ENCODE data around the gene HYPK.
"Not testable (repeated sequence)": the region's sequence is repeated elsewhere in the genome, so short reads cannot be mapped to it uniquely, and the experiment has no call there.

Gene HYPK

DNA sequence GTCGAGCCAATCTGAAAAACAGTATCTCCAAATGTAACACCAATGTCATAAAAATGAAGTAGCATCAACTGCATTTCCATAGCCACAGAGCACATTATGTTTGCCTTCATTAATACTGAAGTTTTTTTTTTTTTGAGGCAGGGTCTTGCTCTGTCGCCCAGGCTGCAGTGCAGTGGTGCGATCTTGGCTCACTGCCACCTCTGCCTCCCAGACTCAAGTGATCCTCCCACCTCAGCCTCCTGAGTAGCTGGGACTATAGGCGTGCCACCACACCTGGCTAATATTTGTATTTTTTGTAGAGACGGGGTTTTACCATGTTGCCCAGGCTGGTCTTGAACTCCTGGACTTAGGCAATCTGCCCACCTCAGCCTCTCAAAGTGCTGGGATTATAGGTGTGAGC lies 14.7 kb downstream of the HYPK start:
- H3K4me3 Mint-ChIP-seq; H3K27me3 Mint-ChIP-seq; H3K9me3 Mint-ChIP-seq (ENCODE audit: low read depth): not testable (repeated sequence)
- Mint-ChIP-seq H3K4me1 (ENCODE audit: low read depth) (peaks cover 12% of the 10 kb centered on the region), H3K36me3 (peaks cover 14% of the 10 kb centered on the region), H3K27ac (peak overlapping the region; percentile 47)

DNA sequence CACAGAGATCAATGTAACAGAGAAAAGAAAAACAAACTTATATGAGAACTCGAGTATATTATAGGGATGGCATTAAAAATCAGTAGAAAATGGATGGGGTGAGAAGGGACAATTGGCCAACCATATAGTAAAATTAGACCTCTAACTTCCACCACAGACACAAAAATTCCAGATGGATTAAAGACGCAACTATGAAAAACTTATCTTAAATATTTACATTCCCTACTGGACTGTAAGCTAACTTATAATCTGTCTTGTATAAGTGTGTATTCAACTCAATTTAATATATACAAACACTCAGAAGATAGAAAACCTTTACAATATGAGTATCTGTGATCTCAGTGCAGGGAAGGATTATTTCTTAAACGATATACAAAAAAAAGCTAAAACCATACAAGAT lies 21.1 kb downstream of the HYPK start:
- no peaks in the 10 kb centered on the region for H3K27me3 Mint-ChIP-seq
- peak overlapping the region; percentile 62 for H3K4me3 Mint-ChIP-seq
- H3K9me3 Mint-ChIP-seq (ENCODE audit: low read depth): no peaks in the 10 kb centered on the region
- peak overlapping the region; percentile 12 for H3K27ac Mint-ChIP-seq
- peaks cover 50% of the 10 kb centered on the region for H3K4me1 Mint-ChIP-seq (ENCODE audit: low read depth)
- peaks cover 5% of the 10 kb centered on the region for H3K36me3 Mint-ChIP-seq

DNA sequence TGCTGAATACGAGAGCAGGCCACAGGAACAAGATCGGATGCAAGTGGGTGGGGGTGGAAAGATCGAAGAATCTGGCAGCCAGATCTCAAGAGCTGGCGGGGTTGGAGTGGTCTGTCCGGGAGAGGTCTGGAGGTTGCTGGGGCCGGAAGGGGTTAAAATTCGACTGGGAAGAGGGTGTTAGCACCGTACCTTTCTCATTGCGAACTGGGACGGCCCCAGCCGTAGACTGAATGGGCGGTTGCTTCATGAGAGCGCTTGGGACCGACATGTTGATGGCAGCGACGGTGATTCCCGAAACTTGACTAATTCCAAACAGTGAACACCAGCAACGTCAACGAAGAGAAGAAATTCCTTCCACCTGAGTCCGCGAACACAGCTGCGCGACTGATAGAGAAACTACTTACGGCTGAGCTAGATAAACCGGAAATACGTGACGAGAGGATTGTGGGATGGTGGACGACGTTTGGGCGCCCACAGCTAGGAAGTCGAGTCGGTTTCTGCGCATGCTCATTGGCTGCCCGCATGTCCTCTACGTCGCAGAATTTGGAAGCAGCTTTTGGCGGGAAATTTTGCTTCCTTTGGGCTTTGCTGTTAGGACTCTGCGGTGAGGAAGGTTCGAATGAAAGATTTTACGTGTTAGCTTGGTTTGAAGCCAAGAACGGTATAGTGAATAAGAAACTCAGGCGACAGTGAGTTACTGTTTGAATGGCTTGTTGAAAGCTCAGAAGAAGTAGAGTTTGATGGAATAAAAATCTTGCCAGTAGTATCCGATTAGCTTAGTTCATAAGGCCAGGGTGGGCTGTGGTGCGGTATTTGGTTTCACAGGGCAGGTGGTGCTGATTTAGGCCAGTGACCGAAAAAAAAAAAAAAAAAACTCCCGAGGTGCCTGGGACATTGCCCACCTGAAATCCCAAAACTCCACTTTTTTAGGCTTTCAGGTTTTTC lies 24.2 kb downstream of the HYPK start, which contains the start of gene MFAP1:
Gene MFAP1, minus strand, starts transcription at position 389 of the 945 bp plus-strand sequence. Its CDS starts 121 bp downstream, at position 268.
- Mint-ChIP-seq H3K27me3 (no peaks in the 10 kb centered on the region), H3K4me3 (peak within 1 kb of the TSS; percentile 99), H3K9me3 (ENCODE audit: low read depth) (no peaks in the 10 kb centered on the region), H3K27ac (peak within 1 kb of the TSS; percentile 98), H3K4me1 (ENCODE audit: low read depth) (peaks cover 58% of the 10 kb centered on the region), H3K36me3 (peaks cover 11% of the 10 kb centered on the region)

DNA sequence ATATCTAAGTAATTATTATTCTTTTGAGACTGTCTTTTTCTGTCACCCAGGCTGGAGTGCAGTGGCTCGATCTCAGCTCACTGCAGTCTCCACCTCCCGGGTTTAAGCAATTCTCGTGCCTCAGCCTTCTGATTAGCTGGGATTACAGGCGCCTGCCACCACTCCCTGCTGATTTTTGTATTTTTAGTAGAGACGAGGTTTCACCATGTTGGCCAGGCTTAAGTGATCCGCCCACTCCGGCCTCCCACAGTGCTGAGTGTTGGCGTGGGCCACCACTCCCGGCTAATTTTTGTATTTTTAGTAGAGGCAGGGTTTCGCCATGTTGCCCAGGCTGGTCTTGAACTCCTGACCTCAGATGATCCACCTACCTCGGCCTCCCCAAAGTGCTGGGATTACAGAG lies 24.9 kb downstream of the HYPK start:
- H3K27me3 Mint-ChIP-seq; H3K9me3 Mint-ChIP-seq (ENCODE audit: low read depth); H3K27ac Mint-ChIP-seq: not testable (repeated sequence)
- Mint-ChIP-seq H3K36me3 (peaks cover 11% of the 10 kb centered on the region), H3K4me1 (ENCODE audit: low read depth) (peaks cover 61% of the 10 kb centered on the region), H3K4me3 (peak overlapping the region; percentile 94)

DNA sequence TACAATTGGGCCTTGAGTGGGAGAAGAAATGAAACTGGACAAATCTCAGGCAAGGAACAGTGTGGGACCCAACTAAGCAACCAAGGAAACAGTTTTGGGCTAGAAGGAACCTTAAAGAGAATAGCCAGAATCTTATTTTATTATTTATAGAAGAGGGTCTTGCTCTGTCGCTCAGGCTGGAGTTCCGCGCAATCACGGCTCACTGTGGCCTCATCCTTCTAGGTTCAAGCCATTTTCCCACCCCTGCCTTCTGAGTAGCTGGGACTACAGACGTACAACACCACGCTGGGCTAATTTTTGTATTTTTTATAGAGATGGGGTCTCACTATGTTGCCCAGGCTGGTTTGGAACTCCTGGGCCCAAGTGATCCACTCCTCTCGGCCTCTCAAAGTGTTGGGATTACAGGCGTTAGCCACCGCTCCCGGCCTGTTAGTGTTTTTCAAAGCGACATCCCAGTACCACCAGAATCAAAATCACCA lies 25.7 kb downstream of the HYPK start:
- no peaks in the 10 kb centered on the region for H3K9me3 Mint-ChIP-seq (ENCODE audit: low read depth)
- peak overlapping the region; percentile 96 for H3K27ac Mint-ChIP-seq
- H3K4me1 Mint-ChIP-seq (ENCODE audit: low read depth): peaks cover 59% of the 10 kb centered on the region
- no peaks in the 10 kb centered on the region for H3K27me3 Mint-ChIP-seq
- H3K4me3 Mint-ChIP-seq: peak overlapping the region; percentile 94
- H3K36me3 Mint-ChIP-seq: peaks cover 11% of the 10 kb centered on the region

DNA sequence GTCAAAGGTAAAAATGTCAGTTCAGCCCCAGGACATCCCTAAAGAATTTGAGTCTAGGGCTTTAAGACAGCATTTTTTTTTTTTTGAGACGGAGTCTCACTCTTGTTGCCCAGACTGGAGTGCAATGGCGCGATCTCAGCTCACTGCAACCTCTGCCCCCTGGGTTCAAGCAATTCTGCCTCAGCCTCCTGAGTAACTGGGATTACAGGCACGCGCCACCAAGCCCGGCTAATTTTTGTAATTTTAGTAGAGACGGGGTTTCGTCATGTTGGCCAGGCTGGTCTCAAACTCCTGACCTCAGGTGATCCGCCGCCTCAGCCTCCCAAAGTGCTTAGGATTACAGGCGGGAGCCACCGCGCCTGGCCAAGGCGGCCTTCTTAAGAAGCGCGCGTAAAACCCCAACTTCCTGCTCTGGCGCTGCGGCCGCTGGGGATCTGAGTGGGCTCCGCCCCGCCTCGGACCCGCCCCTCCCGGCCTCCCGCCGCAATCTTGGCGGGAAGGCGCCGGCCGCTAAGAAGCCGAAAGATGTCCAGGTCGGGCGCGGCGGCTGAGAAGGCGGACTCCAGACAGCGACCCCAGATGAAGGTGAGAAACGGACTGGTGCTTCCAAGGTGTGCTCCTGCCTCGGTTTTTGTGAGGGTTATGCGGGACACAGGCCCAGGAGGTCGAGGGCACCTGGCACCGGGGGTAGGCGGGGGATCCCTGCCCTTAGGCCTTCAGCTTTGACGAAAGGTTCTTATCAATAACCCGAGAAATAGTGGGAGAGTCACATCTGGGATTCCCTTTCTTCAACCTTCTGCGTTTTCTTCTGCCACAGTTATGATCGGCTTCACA lies 26.3 kb downstream of the HYPK start, which contains the start of gene WDR76:
Gene WDR76, plus strand, starts transcription at position 495 of the 834 bp plus-strand sequence. Its CDS starts 31 bp downstream, at position 526.
- Mint-ChIP-seq H3K4me3 (peak within 1 kb of the TSS; percentile 94), H3K27me3 (no peaks in the 10 kb centered on the region), H3K27ac (peak within 1 kb of the TSS; percentile 96), H3K36me3 (peaks cover 10% of the 10 kb centered on the region), H3K9me3 (ENCODE audit: low read depth) (no peaks in the 10 kb centered on the region), H3K4me1 (ENCODE audit: low read depth) (peaks cover 56% of the 10 kb centered on the region)

DNA sequence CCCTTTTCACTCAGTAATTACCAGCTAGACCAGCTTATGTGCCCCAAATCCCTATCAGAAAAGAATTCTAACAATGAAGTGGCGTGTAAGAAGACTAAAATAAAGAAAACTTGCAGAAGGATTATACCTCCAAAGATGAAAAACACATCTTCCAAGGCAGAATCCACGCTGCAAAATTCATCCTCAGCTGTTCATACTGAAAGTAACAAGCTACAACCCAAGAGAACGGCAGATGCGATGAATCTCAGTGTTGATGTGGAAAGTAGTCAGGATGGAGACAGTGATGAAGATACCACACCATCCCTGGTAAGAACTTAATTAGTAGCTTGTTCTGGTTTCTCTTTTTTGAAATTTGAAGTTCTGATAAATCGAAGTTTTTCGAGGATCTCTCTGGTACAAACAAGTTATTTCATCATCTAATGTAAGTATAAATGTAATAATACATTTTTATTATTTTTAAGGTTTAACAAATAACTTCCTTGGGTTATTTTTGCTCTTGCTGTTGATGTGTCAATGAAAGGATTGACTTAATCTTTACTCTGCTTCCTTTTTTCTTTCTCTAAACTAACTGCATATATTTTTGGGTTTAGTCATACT lies 27.8 kb downstream of the HYPK start:
- Mint-ChIP-seq H3K4me1 (ENCODE audit: low read depth) (peaks cover 52% of the 10 kb centered on the region), H3K27ac (peak overlapping the region; percentile 96), H3K36me3 (peaks cover 12% of the 10 kb centered on the region), H3K4me3 (peak overlapping the region; percentile 94), H3K27me3 (no peaks in the 10 kb centered on the region), H3K9me3 (ENCODE audit: low read depth) (no peaks in the 10 kb centered on the region)

DNA sequence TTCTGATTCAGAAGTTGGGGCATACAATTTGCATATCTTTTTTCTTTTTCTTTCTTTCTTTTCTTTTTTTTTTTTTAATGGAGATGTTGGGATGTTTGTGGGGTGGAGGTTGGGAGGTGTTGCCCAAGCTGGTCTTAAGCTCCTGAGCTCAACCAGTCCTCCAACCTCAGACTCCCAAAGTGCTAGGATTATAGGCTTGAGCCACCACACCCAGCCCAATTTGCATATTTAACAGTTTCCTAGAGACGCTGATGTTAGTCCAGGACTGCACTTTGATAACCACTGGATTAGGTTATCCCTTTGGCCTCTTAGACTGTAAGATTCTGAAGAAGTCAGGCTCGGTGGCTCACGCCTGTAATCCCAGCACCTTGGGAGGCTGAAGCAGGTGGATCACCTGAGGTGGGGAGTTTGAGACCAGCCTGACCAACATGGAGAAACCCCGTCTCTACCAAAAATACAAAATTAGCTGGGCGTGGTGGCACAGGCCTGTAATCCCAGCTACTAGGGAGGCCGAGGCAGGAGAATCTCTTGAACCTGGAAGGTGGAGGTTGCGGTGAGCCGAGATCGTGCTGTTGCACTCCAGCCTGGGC lies 29.6 kb downstream of the HYPK start:
- H3K36me3 Mint-ChIP-seq; H3K9me3 Mint-ChIP-seq (ENCODE audit: low read depth); H3K27me3 Mint-ChIP-seq: not testable (repeated sequence)
- H3K4me1 Mint-ChIP-seq (ENCODE audit: low read depth): peaks cover 37% of the 10 kb centered on the region
- H3K27ac Mint-ChIP-seq: peak overlapping the region; percentile 41
- peak overlapping the region; percentile 35 for H3K4me3 Mint-ChIP-seq

DNA sequence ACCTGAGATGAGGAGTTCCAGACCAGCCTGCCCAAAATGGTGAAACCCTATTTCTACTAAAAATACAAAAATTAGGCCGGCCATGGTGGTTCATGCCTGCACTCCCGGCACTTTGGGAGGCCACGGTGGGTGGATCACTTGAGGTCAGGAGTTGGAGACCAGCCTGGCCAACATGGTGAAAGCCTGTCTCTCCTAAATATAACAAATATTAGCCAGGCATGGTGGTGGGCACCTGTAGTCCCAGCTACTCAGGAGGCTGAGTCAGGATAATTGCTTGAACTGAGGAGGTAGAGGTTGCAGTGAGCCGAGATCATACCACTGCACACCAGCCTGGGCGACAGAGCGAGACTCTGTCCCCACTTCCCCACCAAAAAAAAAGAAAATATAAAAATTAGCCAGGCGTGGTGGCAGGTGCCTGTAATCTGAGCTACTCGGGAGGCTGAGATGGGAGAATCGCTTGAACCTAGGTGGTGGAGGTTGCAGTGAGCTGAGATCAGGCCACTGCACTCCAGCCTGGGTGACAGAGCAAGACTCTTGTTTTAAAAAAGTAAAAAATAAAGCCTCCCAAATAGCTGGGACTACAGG lies 30.4 kb downstream of the HYPK start:
- not testable (repeated sequence) for H3K36me3 Mint-ChIP-seq; H3K9me3 Mint-ChIP-seq (ENCODE audit: low read depth); H3K4me3 Mint-ChIP-seq; H3K27me3 Mint-ChIP-seq; H3K27ac Mint-ChIP-seq
- peaks cover 36% of the 10 kb centered on the region for H3K4me1 Mint-ChIP-seq (ENCODE audit: low read depth)

DNA sequence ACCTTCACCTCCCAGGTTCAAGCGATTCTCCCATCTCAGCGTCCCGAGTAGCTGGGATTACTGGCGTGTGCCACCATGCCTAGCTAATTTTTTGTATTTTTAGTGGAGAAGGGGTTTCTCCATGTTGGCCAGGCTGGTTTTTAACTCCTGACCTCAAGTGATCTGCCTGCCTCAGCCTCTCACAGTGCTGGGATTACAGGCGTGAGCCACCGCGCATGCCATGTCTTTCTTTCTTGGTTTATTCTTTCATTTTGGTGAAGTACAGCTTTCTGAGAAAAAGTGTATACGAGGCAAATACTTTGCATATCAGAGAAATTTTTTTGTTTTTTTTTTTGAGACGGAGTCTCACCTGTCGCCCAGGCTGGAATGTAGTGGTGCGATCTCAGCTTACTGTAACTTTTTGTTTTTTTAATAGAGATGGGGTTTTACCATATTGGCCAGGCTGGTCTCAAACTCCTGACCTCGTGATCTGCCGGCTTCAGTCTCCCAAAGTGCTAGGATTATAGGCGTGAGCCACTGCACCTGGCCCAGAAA lies 31.2 kb downstream of the HYPK start:
- not testable (repeated sequence) for H3K9me3 Mint-ChIP-seq (ENCODE audit: low read depth); H3K27me3 Mint-ChIP-seq; H3K36me3 Mint-ChIP-seq
- H3K4me3 Mint-ChIP-seq: peak overlapping the region; percentile 14
- peak overlapping the region; percentile 11 for H3K27ac Mint-ChIP-seq
- H3K4me1 Mint-ChIP-seq (ENCODE audit: low read depth): peaks cover 30% of the 10 kb centered on the region

DNA sequence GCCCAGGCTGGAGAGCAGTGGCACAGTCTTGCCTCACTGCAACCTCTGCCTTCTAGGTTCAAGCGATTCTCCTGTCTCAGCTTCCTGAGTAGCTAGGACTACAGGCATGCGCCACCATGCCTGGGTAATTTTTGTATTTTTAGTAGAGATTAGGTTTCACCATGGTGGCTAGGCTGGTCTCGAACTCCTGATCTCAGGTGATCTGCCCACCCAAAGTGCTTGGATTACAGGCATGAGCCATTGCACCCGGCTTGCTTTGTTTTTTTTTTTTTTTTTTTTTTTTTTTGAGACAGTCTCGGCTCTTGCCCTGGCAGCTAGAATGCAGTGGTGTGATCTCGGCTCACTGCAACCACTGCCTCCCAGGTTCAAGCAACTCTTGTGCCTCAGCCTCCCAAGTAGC lies 32.1 kb downstream of the HYPK start:
- H3K27me3 Mint-ChIP-seq; H3K27ac Mint-ChIP-seq; H3K9me3 Mint-ChIP-seq (ENCODE audit: low read depth); H3K4me3 Mint-ChIP-seq: not testable (repeated sequence)
- peaks cover 27% of the 10 kb centered on the region for H3K4me1 Mint-ChIP-seq (ENCODE audit: low read depth)
- H3K36me3 Mint-ChIP-seq: peaks cover 11% of the 10 kb centered on the region

DNA sequence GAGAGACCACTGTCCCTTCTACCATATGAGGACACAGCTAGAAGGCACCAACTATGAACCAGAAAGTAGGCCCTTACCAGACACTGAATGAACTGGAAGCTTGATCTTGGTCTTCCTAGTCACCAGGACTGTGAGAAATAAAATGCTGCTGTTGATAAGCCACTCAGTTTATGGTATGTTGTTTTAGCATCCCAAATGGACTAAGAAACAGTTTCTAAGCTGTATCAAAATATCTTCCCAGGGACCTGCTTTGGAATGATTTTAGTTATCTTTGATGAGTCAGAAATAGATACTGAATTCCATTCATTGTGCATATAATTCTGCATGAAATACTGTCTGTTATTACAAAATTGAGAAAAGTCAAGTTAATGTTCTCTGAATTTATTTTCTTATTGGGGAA lies 45.0 kb downstream of the HYPK start:
- no peaks in the 10 kb centered on the region for H3K27me3 Mint-ChIP-seq

DNA sequence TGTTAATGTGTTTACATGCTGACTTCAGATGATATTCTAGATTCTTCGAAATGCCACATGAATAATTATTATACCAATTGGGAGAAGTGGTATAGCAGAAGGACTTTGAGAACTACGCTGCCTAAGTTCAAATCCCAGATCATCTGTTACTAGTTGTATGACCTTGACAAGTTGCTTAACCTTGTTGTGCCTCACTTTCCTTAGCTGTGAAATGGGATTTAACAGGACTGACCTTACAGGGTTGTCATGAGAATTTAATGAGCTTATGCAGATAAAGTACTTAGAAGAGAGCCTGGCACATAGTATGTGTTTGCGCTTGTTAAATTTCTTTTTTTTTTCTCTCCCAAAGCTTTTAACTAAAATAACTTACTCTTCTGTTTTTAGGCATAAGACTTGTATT lies 50.9 kb downstream of the HYPK start:
- peaks cover 8% of the 10 kb centered on the region for H3K36me3 Mint-ChIP-seq

More for the DNA sequence above, 45.0 kb downstream of the HYPK start:
- Mint-ChIP-seq H3K4me1 (ENCODE audit: low read depth) (no peaks in the 10 kb centered on the region), H3K36me3 (no peaks in the 10 kb centered on the region), H3K4me3 (no peak overlapping the region), H3K9me3 (ENCODE audit: low read depth) (no peaks in the 10 kb centered on the region), H3K27ac (no peak overlapping the region)

DNA sequence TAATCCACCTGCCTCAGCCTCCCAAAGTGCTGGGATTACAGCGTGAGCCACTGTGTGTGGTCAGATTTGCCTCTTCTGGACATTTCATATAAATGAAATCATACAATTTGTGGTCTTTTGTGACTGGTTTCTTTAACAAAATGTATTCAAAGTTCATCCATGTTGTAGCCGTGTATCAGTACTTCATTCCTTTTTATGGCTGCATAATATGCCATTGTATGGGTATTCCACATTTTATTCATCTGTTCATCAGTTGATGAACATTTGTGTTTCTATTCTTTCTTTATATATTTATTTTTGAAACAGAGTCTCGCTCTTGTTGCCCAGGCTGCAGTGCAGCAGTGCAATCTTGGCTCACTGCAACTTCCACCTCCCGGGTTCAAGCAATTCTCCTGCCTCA lies 52.2 kb downstream of the HYPK start:
- Mint-ChIP-seq H3K4me3 (no peak overlapping the region), H3K36me3 (peaks cover 11% of the 10 kb centered on the region)

More for the DNA sequence above, 50.9 kb downstream of the HYPK start:
- H3K27me3 Mint-ChIP-seq: no peaks in the 10 kb centered on the region
- no peak overlapping the region for H3K27ac Mint-ChIP-seq
- no peaks in the 10 kb centered on the region for H3K4me1 Mint-ChIP-seq (ENCODE audit: low read depth)
- no peak overlapping the region for H3K4me3 Mint-ChIP-seq
- no peaks in the 10 kb centered on the region for H3K9me3 Mint-ChIP-seq (ENCODE audit: low read depth)

More for the DNA sequence above, 52.2 kb downstream of the HYPK start:
- Mint-ChIP-seq H3K9me3 (ENCODE audit: low read depth) (no peaks in the 10 kb centered on the region), H3K27me3 (no peaks in the 10 kb centered on the region), H3K27ac (no peak overlapping the region), H3K4me1 (ENCODE audit: low read depth) (no peaks in the 10 kb centered on the region)

All from activated naive CD8-positive, alpha-beta T cell (primary cell).